GM12891 (cell line): ENCODE results near the gene AGAP5.

Experiments used
- PAX5 ChIP-seq: IDR thresholded peaks from 2 replicates; pipeline ENCODE4 v1.6.1; 2011; ENCODE audit warnings: low read length, moderate library complexity, mild to moderate bottlenecking; ENCODE audit not compliant: insufficient read depth, severe bottlenecking
- POLR2A ChIP-seq: IDR thresholded peaks from 2 replicates; pipeline ENCODE4 v1.6.1; 2011; ENCODE audit warnings: low read depth, low read length, control low read depth
- POLR2AphosphoS5 ChIP-seq: IDR thresholded peaks from 2 replicates; pipeline ENCODE4 v1.6.1; 2011; ENCODE audit warnings: low read depth, low read length, control low read depth
- SPI1 ChIP-seq: IDR thresholded peaks from 2 replicates; pipeline ENCODE4 v1.6.1; 2011; ENCODE audit warnings: low read depth, low read length, control low read depth
- TAF1 ChIP-seq: IDR thresholded peaks from 2 replicates; pipeline ENCODE4 v1.6.1; 2011; ENCODE audit warnings: low read depth, low read length, control low read depth

DNA sequence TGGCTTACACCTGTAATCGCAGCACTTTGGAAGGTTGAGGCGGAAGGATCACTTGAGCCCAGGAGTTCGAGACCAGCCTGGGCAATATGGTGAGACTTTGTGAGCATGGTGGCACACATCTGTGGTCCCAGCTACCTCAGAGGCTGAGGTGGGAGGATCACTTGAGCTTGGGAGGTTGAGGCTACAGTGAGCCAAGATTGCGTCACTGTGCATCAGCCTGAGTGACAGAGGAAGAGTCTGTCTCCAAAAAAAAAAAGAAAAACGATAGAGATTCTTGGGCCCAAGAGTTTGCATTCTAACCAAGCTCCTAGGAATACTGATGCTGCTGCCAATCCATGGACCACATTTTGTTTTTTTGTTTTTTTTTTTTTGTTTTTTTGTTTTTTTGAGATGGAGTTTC is 68.7 kb downstream of the AGAP5 start:
- no peak for TF ChIP-seq TAF1
- TF ChIP-seq POLR2A: no peak
- no peak for TF ChIP-seq POLR2AphosphoS5
- no peak for TF ChIP-seq SPI1
- no peak for TF ChIP-seq PAX5
